Measurements from ENCODE around the gene DOCK4. TPM values are rescaled to one million over a fixed set of nuclear protein-coding genes. Genes with fewer than 3 reads are reported as not detected.

The DOCK4 gene
- total and polyA plus RNA-seq, 2 donors from 2014 or later = 3.2 to 38.9 TPM

DNA sequence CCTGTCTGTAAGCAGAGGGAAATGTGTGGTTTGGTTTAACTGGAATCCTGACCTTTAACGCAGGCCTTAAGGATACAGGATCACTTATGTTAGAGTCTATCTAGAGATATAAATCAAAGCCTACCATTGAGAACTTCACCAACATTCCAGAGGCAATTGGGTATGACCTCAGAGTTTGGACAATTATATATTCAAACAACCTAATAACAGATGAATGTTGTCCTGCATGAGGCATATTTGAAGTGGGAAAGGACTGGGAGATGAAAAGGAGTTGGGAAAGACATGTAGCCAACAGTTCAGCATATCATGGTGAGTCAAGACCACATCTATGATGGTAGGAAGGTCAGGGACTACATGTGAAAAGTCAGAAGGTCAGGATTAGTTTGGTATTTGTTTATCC lies 274.2 kb downstream of the DOCK4 start:
- FAIRE-seq (no peak), DNase-seq (no peak)
- no peaks in the 10 kb centered on the region for H3K4me1 ChIP-seq (ENCODE audit: control insufficient read depth in 2 of 3, insufficient read depth in 2 of 3, low read depth in 1 of 3, low read length in 3 of 3)
- H3K9ac ChIP-seq (ENCODE audit: low read length in 3 of 3) = no peak overlapping the region
- no peak overlapping the region for H3K27ac ChIP-seq (ENCODE audit: low read depth in 2 of 2, low read length in 2 of 2)
- H3K9me3 ChIP-seq (ENCODE audit: control insufficient read depth in 2 of 3, insufficient read depth in 1 of 3, low read length in 3 of 3) = no peaks in the 10 kb centered on the region
- TF ChIP-seq, protein P1, sequence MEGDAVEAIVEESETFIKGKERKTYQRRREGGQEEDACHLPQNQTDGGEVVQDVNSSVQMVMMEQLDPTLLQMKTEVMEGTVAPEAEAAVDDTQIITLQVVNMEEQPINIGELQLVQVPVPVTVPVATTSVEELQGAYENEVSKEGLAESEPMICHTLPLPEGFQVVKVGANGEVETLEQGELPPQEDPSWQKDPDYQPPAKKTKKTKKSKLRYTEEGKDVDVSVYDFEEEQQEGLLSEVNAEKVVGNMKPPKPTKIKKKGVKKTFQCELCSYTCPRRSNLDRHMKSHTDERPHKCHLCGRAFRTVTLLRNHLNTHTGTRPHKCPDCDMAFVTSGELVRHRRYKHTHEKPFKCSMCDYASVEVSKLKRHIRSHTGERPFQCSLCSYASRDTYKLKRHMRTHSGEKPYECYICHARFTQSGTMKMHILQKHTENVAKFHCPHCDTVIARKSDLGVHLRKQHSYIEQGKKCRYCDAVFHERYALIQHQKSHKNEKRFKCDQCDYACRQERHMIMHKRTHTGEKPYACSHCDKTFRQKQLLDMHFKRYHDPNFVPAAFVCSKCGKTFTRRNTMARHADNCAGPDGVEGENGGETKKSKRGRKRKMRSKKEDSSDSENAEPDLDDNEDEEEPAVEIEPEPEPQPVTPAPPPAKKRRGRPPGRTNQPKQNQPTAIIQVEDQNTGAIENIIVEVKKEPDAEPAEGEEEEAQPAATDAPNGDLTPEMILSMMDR (IDR thresholded peaks at IDR 0.05; ENCODE audit: borderline replicate concordance, extremely low read depth, insufficient read depth) = no peak
- H3K36me3 ChIP-seq (ENCODE audit: control insufficient read depth in 2 of 3, insufficient read depth in 3 of 3, low read length in 3 of 3) = peaks cover 0 to 8% (median 0%) of the 10 kb centered on the region in 3 donors
- intact Hi-C loops (cut with DNase I) = no loop called here
- H3K27me3 ChIP-seq (ENCODE audit: control insufficient read depth, insufficient read depth, low read length) = no peaks in the 10 kb centered on the region
- H3K4me3 ChIP-seq (ENCODE audit: low read length in 3 of 3) = no peak overlapping the region

DNA sequence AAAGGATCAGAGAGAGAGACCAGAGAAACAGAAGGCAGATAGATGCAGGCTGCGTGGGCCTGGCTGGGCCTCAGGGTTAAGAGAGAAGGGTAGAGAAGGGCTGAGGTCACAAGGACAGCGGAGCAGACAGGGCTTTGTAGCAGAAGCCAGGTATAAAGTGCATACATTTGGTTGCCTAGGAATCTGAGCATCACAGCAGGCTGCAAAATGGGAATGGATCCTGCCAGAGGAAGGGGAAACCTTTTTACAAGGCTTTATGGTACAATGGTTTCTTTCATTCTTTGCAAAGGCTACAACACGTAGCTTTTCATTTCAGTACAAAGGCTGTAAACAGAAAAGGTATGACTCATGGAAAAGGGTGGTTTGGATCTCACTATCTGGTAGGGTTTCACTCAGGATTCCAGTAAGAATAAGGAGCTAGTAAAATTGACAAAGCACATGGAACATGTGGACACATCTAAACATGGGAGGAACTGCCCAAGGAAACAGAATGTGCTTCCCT lies 275.1 kb downstream of the DOCK4 start:
- Histone ChIP-seq H3K27me3 (ENCODE audit: control insufficient read depth, insufficient read depth, low read length) (no peaks in the 10 kb centered on the region), H3K4me1 (ENCODE audit: control insufficient read depth in 2 of 3, insufficient read depth in 2 of 3, low read depth in 1 of 3, low read length in 3 of 3) (no peaks in the 10 kb centered on the region), H3K4me3 (ENCODE audit: low read length in 3 of 3) (no peak overlapping the region), H3K9me3 (ENCODE audit: control insufficient read depth in 2 of 3, insufficient read depth in 1 of 3, low read length in 3 of 3) (no peaks in the 10 kb centered on the region), H3K36me3 (ENCODE audit: control insufficient read depth in 2 of 3, insufficient read depth in 3 of 3, low read length in 3 of 3) (peaks cover 0 to 8% (median 0%) of the 10 kb centered on the region in 3 donors), H3K9ac (ENCODE audit: low read length in 3 of 3) (no peak overlapping the region), H3K27ac (ENCODE audit: low read depth in 2 of 2, low read length in 2 of 2) (no peak overlapping the region)
- DNase-seq (no peak), FAIRE-seq (no peak)
- TF ChIP-seq, protein P1 (IDR thresholded peaks at IDR 0.05; ENCODE audit: borderline replicate concordance, extremely low read depth, insufficient read depth) = no peak
- intact Hi-C loops (cut with DNase I) = no loop called here

DNA sequence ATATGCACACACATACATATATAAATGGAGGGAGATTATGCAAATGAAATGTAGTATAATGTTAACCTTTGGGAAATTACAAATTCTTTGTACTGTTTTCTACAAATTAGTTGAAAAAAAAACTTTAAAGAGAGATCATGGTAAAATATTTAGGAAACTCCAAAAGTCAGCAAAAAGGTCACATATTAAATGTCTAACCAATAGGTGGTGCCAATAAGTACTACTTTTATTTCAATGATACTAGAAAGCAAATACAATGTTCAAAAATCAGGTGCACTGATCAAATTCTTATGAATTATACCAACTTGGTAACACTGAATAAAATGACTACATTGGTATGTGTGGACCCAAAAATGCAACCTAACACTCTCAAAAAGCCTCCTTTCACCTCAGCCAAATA lies 276.9 kb downstream of the DOCK4 start:
- H3K9ac ChIP-seq (ENCODE audit: low read length in 3 of 3) = no peak overlapping the region
- TF ChIP-seq, protein P1 (IDR thresholded peaks at IDR 0.05; ENCODE audit: borderline replicate concordance, extremely low read depth, insufficient read depth) = no peak
- FAIRE-seq = no peak
- no peaks in the 10 kb centered on the region for H3K9me3 ChIP-seq (ENCODE audit: control insufficient read depth in 2 of 3, insufficient read depth in 1 of 3, low read length in 3 of 3)
- no peak overlapping the region for H3K4me3 ChIP-seq (ENCODE audit: low read length in 3 of 3)
- DNase-seq = no peak
- H3K36me3 ChIP-seq (ENCODE audit: control insufficient read depth in 2 of 3, insufficient read depth in 3 of 3, low read length in 3 of 3) = no peaks in the 10 kb centered on the region
- H3K27ac ChIP-seq (ENCODE audit: low read depth in 2 of 2, low read length in 2 of 2) = no peak overlapping the region
- no peaks in the 10 kb centered on the region for H3K27me3 ChIP-seq (ENCODE audit: control insufficient read depth, insufficient read depth, low read length)
- intact Hi-C loops (cut with DNase I) = no loop called here
- H3K4me1 ChIP-seq (ENCODE audit: control insufficient read depth in 2 of 3, insufficient read depth in 2 of 3, low read depth in 1 of 3, low read length in 3 of 3) = no peaks in the 10 kb centered on the region

Data from kidney (tissue), 14 donors.